Posterior cingulate gyrus (tissue), 11 donors: ENCODE measurements around the gene LTBP2.

Source experiments
- DNase-seq, 10 donors: peaks; one replicate each; pipeline versions ENCODE4 v3.0.0 to v3.0.0-alpha.2; 2020 to 2021; ENCODE audit warnings: mixed read lengths in 3 of 10
- intact Hi-C: fragments of 100-400 bp; cut with DNase I; formaldehyde crosslinking; loops from one replicate; pipeline ENCODE4 v1.15.1; 2023

The LTBP2 gene

DNA sequence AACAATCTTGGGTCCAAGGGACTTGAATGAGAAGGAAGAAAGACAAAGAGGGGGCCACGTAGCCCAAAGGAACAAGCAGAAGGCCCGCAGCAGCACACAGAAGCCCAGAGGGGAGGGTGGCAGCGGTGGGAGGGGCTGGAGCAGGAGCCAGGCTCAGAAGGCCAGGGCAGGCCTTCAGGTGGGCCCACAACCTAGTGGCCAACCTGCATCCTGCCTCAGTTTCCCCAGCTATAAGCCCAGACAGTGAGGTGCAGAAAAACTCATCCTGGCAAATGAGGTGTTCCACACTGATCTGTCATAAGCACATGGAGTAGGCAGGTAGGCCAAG is 34.1 kb downstream of the LTBP2 start:
- peak in 2 of 10 donors; percentile 29 to 62 for DNase-seq

DNA sequence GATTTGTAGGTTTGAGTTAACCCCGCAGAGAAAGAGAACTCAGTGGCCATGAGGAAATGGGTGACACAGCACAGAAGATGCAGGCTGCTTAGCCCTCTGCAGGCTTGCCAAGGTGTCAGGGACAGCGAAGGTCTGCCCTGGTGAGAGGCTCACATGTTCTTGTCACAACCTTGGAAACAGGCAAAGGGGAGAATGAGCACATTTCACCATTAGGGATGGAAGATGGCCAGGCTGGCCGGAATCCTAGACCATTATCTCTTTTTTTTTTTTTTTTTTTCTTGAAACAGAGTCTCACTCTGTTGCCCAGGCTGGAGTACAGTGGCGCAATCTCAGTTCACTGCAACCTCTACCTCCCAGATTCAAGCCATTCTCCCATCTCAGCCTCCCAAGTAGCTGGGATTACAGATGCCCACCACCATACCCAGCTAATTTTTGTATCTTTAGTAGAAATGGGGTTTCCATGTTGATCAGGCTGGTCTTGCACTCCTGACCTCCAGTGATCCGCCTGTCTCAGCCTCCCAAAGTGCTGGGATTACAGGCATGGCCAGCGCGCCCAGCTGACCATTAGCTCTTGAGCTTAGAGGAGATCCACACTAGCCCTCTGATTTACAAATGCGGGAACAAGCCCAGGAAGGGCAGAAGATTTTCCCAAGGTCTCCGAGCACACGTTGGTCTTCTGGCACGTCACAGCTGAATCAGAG is 34.6 kb downstream of the LTBP2 start:
- intact Hi-C loops: no loop called here
- peak in 2 of 10 donors; percentile 32 to 53 for DNase-seq

More for the DNA sequence above, 34.1 kb downstream of the LTBP2 start:
- intact Hi-C loops: no loop called here

DNA sequence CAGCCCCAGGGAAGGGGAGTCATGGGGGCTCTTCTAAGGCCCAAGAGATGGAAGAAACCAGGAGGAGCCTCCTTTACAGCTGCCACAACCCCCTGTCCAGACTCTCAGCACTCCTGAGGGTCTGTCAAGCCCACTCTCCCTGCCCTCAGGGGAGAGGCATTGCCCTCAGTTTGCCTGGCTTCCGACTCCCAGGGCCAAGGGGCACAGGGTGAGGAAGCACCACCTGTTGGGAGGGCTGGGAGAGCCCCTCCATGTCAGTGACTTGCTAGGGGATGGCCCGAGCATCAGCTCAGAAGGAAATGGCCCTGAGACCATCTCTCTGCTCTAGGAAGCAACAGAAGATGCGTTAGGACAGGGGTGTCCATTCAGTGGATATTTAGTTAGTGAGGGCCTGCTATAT is 36.1 kb downstream of the LTBP2 start:
- DNase-seq: peak in 1 of 10 donors; percentile 45
- intact Hi-C loops: no loop called here

DNA sequence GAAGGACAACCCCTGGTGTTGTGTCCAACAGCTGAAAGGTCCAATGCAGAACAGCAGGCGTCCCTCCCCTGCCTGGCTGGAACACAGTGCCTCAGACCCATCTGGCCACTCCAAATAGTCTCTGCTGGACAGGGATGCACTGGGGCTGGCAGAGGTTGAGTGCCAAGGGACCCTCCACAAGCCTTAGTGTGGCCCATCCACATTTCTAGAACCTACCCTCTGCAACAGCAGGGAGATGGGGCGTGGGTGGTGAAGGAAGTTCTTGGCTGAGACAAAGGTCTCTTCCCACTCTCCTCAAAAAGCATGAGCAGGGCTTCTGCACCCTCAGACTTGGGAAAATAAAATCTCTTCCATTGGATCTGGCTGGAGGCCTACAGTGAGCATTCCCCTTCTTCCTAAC is 36.5 kb downstream of the LTBP2 start:
- peak in 2 of 10 donors; percentile 68 to 72 for DNase-seq
- intact Hi-C loops: no loop called here

DNA sequence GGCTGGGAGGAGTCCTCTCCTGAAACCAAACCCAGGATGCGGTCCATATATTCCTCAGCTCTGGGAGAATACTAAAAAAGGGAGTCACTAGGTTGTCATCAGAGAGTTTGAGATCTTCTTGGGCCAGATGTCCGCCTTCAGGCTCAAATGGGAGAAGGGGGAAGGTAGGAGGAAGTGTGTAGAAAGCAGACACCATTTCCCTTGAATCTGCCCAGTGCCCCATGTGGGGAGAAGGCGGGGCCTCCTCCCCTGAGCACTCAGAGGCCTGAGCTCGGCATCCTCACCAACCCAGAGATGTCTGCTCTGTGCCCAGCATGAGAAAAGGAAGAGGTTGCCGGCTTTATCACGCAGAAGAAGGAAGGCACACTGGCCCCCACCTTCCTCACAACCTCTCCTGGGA is 37.3 kb downstream of the LTBP2 start:
- peak in 2 of 10 donors; percentile 53 to 79 for DNase-seq
- intact Hi-C loops: no loop called here

DNA sequence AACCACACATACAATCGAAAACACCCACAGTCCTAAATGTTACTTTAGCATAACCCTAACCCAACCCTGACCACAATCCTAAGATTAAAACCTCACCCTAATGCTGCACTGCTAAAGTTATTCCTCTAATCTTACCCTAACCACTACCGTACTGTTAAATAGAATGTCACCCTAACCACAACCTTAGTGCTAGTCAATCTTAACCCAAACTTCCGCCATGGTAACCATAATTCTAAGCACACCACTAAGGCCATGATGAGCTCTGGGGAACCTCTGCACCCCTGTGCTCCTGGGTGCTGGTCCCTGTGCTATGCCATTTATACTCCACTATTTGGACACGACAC is 38.0 kb downstream of the LTBP2 start:
- no peak for DNase-seq
- intact Hi-C loops: no loop called here

DNA sequence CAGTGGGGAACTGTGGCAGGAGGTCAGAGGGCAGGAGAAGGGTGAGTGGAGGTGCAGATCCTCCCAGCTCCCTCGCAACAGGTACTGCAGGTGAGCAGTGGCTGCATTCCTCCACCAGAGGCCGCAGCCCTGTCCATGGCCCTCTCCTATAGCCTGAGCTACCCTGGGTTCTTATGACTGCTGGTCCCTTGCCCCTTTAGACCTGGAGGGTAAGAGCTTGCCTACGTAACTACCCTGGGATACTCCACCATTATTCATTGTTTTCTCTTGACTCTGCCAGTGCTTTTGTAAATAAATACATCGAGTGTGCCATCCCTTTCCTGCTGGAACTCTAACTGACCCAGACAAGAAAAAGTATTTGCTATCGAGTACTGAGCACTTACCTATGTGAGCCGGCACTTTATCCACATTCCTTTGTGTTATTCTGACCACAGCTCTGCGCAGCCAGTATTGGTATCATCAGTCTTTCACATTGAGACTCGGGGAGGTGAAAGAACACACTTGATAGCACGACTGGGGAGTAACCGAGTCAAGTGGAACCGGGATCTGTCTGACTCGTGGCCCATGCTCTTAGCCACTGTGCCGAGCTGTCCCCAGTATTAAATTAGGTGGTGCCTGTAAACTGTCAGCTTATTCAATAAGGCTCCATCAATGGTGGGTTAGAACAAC is 38.5 kb downstream of the LTBP2 start:
- DNase-seq: peak in 1 of 10 donors; percentile 43
- intact Hi-C loops: no loop called here

DNA sequence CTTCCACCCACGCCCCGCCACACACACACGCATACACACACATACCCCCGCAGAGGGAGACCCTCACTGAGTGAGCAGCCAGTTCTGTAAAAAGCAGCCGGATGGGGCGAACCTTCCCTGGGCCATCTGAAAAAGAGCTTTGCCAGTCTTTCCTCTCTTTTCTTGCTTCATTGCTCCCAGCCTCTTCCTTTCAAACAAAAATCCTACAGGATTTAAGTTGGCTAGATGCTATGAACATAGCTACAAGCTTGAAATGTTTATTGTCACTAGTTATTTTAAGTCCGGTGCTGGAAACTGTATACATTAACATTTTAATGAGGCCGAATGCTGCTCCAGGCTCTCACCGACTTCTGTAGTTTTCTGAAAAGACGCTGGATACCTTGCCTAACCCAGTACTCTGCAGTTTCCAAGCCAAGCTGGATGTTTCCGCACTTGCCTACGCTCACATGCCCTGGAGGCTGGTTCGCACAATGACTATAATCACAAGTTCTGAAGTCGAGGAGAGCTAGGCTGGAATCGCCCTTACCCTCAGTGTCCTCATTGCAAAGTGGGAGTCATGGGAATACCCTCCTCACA is 39.2 kb downstream of the LTBP2 start:
- intact Hi-C loops: no loop called here
- peak in 4 of 10 donors; percentile 30 to 91 (median 42) for DNase-seq

DNA sequence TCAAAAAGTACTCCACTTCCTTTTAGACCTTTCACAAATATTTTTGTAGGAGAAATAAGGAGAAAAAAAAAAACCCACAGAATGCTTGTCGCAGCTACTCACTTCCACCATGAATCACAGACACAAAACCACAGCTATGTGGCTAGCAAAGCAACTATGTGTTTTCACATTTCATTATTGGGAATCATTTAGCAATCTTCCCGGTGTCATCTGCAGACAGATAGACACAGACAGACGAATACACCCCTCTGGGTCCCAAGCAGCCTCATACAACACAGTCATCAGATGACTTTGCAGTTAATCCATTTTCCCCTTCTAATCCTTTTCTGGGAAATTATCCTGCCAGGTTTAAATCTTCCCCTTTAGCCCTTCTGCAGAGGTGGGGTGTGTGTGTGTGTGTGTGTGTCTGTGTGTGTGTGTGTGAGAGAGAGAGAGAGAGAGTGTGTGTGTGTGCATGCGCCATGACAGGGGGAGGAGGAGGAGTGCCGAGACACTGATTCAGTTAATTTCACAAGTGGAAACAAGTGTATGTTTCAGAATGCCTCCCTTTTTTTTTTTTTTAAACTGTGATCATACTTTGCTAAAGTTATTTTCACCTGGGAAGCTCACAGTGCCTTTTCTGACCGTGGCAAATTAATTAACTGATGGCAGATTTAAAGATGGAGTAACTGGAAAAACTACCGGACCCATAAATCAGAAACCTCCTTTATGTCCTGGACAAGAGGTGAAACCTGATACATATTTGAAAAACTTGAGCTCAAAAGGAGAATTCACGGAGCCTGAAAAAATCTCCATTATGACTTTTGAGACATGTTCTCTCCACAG is 39.9 kb downstream of the LTBP2 start:
- intact Hi-C loops: no loop called here
- peak in 1 of 10 donors; percentile 75 for DNase-seq

DNA sequence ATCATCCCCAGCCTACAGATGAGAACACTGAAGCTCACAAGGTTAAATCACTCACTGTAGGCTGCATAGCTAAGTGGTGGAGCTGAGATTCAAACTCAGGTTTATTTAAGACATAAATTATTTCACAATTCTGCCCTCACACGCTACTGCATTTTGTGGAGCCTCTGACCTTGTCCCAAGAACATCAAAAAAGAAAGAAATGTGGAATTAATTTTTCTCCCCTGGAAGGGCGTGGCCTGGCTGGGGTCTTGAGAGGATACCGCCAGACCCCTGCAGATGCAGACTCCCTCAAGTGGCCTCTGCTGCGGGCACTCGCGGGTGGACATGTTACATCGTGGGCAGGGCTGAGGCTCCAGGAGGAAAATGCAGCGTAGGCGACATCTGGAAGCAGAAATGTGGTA is 40.6 kb downstream of the LTBP2 start:
- DNase-seq: peak in 1 of 10 donors; percentile 75
- intact Hi-C loops: no loop called here

DNA sequence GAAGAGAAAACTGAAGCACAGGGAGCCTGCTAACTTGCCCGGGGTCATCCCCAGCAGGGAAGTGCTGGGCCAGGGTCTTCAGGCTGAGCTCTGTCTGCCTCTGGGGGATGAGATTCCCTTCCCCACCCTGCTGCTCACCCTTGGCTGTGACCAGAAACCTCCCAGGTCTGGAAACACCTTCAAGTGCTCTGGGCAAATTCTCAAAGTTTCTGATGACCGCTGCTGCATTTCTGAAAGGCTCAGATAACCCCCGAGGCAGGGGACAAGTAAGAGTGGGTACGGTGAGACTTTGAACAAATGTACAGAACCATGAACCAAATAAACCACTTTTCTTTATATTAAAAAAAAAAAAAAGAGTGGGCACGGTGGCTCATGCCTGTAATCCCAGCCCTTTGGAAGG is 41.3 kb downstream of the LTBP2 start:
- intact Hi-C loops: no loop called here
- peak in 1 of 10 donors; percentile 39 for DNase-seq

DNA sequence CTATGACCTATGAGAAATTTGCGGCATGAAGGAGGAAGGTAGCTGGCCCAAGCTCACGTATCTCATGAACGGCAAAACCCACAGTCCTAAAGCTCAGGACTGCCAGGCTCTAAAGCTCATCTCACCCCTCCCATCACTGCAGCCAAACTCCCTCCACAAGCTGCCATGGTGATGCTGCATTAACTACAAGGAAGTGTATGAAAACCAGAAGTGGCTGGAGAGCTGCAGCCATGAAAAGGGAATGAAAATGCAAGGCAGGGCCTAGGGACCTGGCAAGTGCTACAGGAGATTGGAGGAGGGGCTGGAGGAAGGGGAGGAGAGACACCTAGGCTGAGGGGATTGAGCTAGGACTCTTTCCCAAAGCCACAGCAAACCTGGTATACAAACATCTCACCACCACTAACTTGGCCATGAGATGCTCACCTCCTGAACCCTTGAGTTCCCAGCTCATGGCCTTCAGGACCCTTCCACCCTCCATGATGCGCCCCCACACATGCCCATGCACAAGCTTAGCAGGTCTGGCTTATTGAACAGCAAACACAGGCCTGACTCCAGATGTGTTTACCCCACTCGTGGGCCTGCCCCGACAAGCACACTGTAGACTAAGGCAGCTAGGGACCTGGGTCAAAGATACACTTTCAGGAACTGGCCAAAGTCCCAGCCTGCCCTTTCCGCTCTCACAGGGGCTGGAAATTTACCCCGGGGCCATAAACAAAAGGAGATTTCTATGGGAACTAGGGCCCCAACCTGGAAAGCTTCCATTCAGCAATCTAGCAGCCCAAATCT is 42.0 kb downstream of the LTBP2 start:
- intact Hi-C loops: no loop called here
- DNase-seq: peak in 1 of 10 donors; percentile 21

DNA sequence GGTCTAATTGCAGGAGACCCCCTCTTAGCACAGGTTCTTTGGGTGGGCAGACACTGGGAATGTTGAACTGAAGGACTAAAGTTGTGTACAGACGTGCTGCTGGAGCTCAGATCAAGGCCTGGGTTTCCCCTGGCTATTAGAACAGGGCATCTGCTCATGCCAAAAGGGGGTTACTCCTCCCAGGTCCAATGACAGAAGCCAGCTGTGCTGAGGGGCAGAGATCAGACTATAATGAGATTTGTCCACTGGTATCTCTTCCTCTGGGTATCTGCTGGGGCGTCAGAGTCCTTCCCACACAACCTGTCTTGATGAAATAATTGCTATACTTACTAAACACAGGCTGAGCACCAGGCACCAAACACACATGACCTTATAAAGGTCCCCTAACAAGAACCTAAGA is 42.6 kb downstream of the LTBP2 start:
- intact Hi-C loops: no loop called here
- peak in 1 of 10 donors; percentile 24 for DNase-seq

DNA sequence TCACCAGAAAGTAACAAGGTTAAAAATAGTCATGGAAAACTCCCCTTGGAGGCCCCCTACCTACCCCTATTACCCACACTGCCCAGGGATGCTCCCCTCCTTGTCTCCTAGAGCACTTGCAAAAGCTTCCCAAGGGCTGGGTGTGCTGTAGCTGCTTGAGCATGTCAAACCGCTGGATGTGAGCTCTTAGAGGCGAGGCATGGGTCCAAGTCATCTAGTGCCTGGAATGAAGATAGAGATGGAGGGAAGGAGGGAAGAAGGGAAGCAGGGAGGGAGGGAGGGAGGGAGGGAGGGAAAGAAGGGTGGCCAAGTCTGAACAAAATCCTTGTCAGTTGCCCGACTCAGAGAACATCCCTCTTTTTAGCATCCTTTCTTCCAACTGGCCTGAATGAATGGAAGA is 43.1 kb downstream of the LTBP2 start:
- intact Hi-C loops: no loop called here
- peak in 1 of 10 donors; percentile 19 for DNase-seq

DNA sequence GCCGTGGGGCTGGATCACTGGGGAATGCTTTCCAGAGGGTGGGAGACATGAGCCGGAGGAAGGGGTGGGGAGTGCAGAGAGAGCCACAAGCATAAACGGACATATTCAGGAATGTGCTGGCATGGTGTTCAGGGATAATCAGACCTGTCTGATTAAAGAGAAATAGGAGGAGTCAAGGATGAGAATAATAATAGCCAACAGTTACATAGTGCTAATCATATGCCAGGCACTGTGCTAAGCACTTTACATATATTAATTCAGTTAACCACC is 43.7 kb downstream of the LTBP2 start:
- no peak for DNase-seq
- intact Hi-C loops: no loop called here

DNA sequence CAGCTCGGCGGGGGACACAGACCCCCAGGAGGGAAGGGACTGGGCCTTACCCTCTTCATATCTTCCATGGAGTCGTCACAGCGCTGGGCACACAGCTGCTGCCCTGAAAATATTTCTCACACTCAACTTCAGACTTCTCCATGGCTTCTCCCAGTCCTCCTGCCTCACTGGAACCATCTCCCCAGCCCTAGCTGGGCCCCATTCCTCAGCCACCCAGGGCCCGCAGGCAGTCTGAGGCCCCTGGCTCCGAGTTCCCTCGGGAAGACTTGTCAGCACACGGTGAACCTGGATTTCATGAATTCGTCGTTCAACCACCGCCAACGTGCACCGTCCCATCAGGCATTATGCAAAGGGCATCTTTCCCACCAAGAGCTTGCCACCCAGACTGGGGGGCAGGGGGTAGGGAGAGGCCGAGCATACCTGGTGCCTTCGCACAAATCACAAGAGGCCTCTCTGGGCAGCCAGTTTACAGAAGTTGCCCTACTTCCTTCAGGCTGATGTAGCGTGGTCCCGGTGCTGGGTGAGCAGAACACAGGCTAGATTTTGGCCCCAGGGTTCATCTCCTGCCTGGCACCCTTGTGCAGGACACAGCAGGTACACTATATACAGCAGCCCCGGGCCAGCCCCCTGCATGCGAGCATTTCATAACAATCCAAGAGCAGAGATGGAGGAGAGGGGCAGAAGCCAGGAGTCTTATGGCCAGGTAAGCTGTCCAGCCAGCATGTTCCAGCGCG is 44.2 kb downstream of the LTBP2 start:
- peak in 1 of 10 donors; percentile 66 for DNase-seq
- intact Hi-C loops: no loop called here

DNA sequence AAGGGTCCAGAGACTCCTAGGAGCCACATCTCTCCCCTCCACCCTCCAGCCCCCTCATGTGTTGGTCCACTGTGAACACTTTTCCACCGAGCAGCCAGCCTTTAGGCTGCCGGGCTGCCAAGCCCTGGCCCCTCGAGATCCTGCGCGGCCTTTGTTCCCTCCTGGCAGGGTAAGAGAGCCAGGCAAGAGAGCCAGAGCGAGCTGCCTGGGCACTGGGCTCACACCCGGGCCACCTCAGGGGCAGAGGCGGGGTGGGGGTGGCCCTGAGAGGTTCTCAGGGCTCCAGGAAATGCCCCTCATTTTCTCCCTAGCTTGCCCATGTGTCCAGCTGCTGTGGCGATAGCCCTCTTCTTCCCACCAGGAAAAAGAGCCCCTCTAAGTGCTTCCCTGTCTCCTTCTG is 44.8 kb downstream of the LTBP2 start:
- intact Hi-C loops: no loop called here
- DNase-seq: peak in 1 of 10 donors; percentile 75

DNA sequence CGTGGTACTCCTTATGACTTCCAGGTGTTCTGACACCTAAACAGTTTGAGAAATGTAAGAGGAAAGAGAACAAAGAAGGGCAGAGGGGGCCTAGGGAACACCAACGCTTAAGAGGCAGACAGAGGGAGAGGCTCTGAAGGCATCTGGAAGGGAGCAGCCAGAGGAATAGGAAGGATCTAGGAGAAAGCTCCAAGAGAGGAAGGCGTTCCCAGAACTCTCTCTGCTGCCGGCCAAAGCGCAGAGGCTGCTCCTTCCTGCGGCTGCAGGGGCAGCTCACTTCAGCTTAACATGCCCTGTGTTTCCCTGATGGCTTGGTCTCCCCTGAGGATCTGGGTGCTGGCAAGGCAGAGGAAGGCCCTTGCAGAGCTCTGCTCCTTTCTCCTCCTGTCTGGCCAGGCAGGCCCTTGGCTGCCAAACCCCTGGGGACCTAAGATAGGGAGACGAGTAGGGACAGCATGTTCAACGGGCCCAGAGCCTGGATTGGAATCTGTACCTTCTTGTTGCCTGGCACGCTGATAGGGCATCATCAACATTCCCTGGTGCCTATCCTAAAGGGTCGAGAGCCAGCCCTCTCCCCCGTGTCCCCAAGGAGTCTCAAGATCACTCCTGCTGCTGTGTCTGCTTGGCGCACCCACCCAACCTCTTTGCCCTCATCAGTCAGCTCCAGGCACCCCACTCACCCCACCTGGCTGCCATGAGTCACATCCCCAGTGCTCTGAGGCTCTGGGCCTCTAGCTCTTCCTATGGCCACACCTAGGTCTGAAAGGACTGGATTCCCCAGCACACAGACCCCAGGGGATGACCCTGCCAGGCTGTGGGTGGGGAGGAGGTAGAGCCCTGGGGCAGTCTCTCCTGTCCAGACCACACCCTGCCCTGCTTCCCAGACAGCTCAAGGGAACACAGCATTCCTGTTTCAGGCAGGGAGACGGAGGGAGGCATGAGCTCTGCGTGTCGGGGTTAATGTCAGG is 45.6 kb downstream of the LTBP2 start:
- peak in 1 of 10 donors; percentile 45 for DNase-seq
- intact Hi-C loops: no loop called here
